ENCODE results near the gene EIF3F.

Gene EIF3F

GRCh38 chr11:8036002-8036802, 49.1 kb downstream of the EIF3F start:
- Mint-ChIP-seq H3K4me3 (no peak overlapping the region), H3K27ac (no peak overlapping the region), H3K27me3 (peaks cover 15% of the 10 kb centered on the region)

GRCh38 chr11:8036986-8037385, 49.8 kb downstream of the EIF3F start:
- H3K36me3 Mint-ChIP-seq (ENCODE audit: low read depth), result no peaks in the 10 kb centered on the region
- H3K27me3 Mint-ChIP-seq, result peaks cover 15% of the 10 kb centered on the region
- no peak overlapping the region for H3K4me3 Mint-ChIP-seq
- H3K4me1 Mint-ChIP-seq (ENCODE audit: low read depth), result no peaks in the 10 kb centered on the region
- no peak overlapping the region for H3K27ac Mint-ChIP-seq
- no peaks in the 10 kb centered on the region for H3K9me3 Mint-ChIP-seq

More at GRCh38 chr11:8036002-8036802, 49.1 kb downstream of the EIF3F start:
- no peaks in the 10 kb centered on the region for H3K9me3 Mint-ChIP-seq
- no peaks in the 10 kb centered on the region for H3K36me3 Mint-ChIP-seq (ENCODE audit: low read depth)
- H3K4me1 Mint-ChIP-seq (ENCODE audit: low read depth), result no peaks in the 10 kb centered on the region

GRCh38 chr11:8038393-8038792, 51.3 kb downstream of the EIF3F start:
- no peaks in the 10 kb centered on the region for H3K9me3 Mint-ChIP-seq
- H3K4me3 Mint-ChIP-seq, result no peak overlapping the region
- no peaks in the 10 kb centered on the region for H3K36me3 Mint-ChIP-seq (ENCODE audit: low read depth)
- H3K27ac Mint-ChIP-seq, result no peak overlapping the region
- peaks cover 6% of the 10 kb centered on the region for H3K27me3 Mint-ChIP-seq
- no peaks in the 10 kb centered on the region for H3K4me1 Mint-ChIP-seq (ENCODE audit: low read depth)

- no peak overlapping the region for H3K4me3 Mint-ChIP-seq
- no peak overlapping the region for H3K27ac Mint-ChIP-seq
- H3K4me1 Mint-ChIP-seq (ENCODE audit: low read depth), result no peaks in the 10 kb centered on the region
- no peaks in the 10 kb centered on the region for H3K36me3 Mint-ChIP-seq (ENCODE audit: low read depth)
- H3K9me3 Mint-ChIP-seq, result no peaks in the 10 kb centered on the region
- peaks cover 5% of the 10 kb centered on the region for H3K27me3 Mint-ChIP-seq
Observed at GRCh38 chr11:8038811-8039529, 51.8 kb downstream of the EIF3F start.

- Mint-ChIP-seq H3K36me3 (ENCODE audit: low read depth) (no peaks in the 10 kb centered on the region), H3K27me3 (peaks cover 8% of the 10 kb centered on the region), H3K4me3 (no peak overlapping the region), H3K4me1 (ENCODE audit: low read depth) (no peaks in the 10 kb centered on the region), H3K27ac (no peak overlapping the region), H3K9me3 (no peaks in the 10 kb centered on the region)
Observed at GRCh38 chr11:8039530-8040260, 52.6 kb downstream of the EIF3F start.

GRCh38 chr11:8040261-8040920, 53.3 kb downstream of the EIF3F start:
- no peak overlapping the region for H3K4me3 Mint-ChIP-seq
- peaks cover 8% of the 10 kb centered on the region for H3K27me3 Mint-ChIP-seq
- H3K27ac Mint-ChIP-seq, result no peak overlapping the region
- H3K4me1 Mint-ChIP-seq (ENCODE audit: low read depth), result no peaks in the 10 kb centered on the region
- H3K36me3 Mint-ChIP-seq (ENCODE audit: low read depth), result no peaks in the 10 kb centered on the region
- no peaks in the 10 kb centered on the region for H3K9me3 Mint-ChIP-seq

GRCh38 chr11:8040921-8041285, 53.8 kb downstream of the EIF3F start:
- Mint-ChIP-seq H3K4me1 (ENCODE audit: low read depth) (no peaks in the 10 kb centered on the region), H3K36me3 (ENCODE audit: low read depth) (no peaks in the 10 kb centered on the region), H3K4me3 (no peak overlapping the region), H3K27me3 (peaks cover 12% of the 10 kb centered on the region), H3K9me3 (no peaks in the 10 kb centered on the region), H3K27ac (no peak overlapping the region)

- peaks cover 15% of the 10 kb centered on the region for H3K27me3 Mint-ChIP-seq
- no peaks in the 10 kb centered on the region for H3K36me3 Mint-ChIP-seq (ENCODE audit: low read depth)
- H3K9me3 Mint-ChIP-seq, result no peaks in the 10 kb centered on the region
- H3K4me3 Mint-ChIP-seq, result no peak overlapping the region
- H3K27ac Mint-ChIP-seq, result no peak overlapping the region
- no peaks in the 10 kb centered on the region for H3K4me1 Mint-ChIP-seq (ENCODE audit: low read depth)
Observed at GRCh38 chr11:8041576-8041975, 54.4 kb downstream of the EIF3F start.

GRCh38 chr11:8043756-8044155, 56.6 kb downstream of the EIF3F start:
- H3K27ac Mint-ChIP-seq, result no peak overlapping the region

GRCh38 chr11:8045839-8046238, 58.7 kb downstream of the EIF3F start:
- peaks cover 19% of the 10 kb centered on the region for H3K27me3 Mint-ChIP-seq
- no peak overlapping the region for H3K27ac Mint-ChIP-seq
- H3K9me3 Mint-ChIP-seq, result no peaks in the 10 kb centered on the region
- H3K4me3 Mint-ChIP-seq, result no peak overlapping the region
- no peaks in the 10 kb centered on the region for H3K36me3 Mint-ChIP-seq (ENCODE audit: low read depth)
- H3K4me1 Mint-ChIP-seq (ENCODE audit: low read depth), result no peaks in the 10 kb centered on the region

More at GRCh38 chr11:8043756-8044155, 56.6 kb downstream of the EIF3F start:
- Mint-ChIP-seq H3K36me3 (ENCODE audit: low read depth) (no peaks in the 10 kb centered on the region), H3K4me3 (no peak overlapping the region), H3K9me3 (no peaks in the 10 kb centered on the region), H3K27me3 (peaks cover 14% of the 10 kb centered on the region), H3K4me1 (ENCODE audit: low read depth) (no peaks in the 10 kb centered on the region)

GRCh38 chr11:8047382-8047781, 60.2 kb downstream of the EIF3F start:
- Mint-ChIP-seq H3K27ac (no peak overlapping the region), H3K4me1 (ENCODE audit: low read depth) (no peaks in the 10 kb centered on the region), H3K36me3 (ENCODE audit: low read depth) (no peaks in the 10 kb centered on the region), H3K4me3 (no peak overlapping the region), H3K9me3 (no peaks in the 10 kb centered on the region), H3K27me3 (peaks cover 22% of the 10 kb centered on the region)

GRCh38 chr11:8049084-8049483, 61.9 kb downstream of the EIF3F start:
- Mint-ChIP-seq H3K4me3 (no peak overlapping the region), H3K9me3 (no peaks in the 10 kb centered on the region), H3K27ac (no peak overlapping the region), H3K27me3 (peaks cover 22% of the 10 kb centered on the region), H3K4me1 (ENCODE audit: low read depth) (no peaks in the 10 kb centered on the region), H3K36me3 (ENCODE audit: low read depth) (no peaks in the 10 kb centered on the region)

All from stimulated activated naive CD8-positive, alpha-beta T cell treated with anti-CD3 and anti-CD28 coated beads, Interleukin-15, Interleukin-2, amounts not matched to agents 100 ng/mL and 50 ng/mL, for 24 hours (primary cell).